ENCODE results near the gene RPUSD1.

Gene RPUSD1

DNA sequence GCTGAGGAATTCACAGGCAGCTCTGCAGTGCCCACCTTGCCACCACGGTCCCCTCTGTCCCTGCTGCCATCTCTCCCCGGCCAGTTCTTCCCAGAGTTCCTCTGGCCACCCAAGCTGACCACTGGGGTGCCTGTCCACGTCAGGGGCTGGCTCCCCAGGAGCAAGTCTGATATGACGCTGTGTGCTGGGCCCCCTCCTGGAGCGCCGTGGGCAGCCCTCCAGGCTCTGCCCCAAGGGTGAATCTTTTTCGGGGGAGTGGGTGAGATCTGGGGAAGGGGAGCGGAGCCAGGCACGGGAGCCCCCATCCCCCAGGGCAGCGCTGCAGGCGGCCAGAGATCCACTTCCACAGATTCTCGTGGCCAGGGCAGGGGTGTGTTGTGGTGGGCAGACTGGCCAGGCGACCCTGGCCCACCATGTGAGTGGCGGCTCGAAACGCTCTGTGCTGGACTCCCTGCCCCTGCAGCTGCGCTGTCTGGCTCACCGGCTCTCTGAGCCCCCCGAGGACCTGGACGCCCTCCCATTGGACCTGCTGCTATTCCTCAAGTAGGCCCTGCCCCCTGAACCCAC is 23.9 kb downstream of the RPUSD1 start:
- DNase-seq (ENCODE audit: extremely low read depth, insufficient read length) = no peak
- no peaks in the 10 kb centered on the region for H3K27me3 ChIP-seq (replicated peaks; ENCODE audit: control insufficient read depth, insufficient read depth, low read length)
- no peak overlapping the region for H3K4me3 ChIP-seq (replicated peaks; ENCODE audit: low read depth, low read length)
- no peaks in the 10 kb centered on the region for H3K36me3 ChIP-seq (ENCODE audit: control insufficient read depth, insufficient read depth, low read length)
- TF ChIP-seq, protein P1, sequence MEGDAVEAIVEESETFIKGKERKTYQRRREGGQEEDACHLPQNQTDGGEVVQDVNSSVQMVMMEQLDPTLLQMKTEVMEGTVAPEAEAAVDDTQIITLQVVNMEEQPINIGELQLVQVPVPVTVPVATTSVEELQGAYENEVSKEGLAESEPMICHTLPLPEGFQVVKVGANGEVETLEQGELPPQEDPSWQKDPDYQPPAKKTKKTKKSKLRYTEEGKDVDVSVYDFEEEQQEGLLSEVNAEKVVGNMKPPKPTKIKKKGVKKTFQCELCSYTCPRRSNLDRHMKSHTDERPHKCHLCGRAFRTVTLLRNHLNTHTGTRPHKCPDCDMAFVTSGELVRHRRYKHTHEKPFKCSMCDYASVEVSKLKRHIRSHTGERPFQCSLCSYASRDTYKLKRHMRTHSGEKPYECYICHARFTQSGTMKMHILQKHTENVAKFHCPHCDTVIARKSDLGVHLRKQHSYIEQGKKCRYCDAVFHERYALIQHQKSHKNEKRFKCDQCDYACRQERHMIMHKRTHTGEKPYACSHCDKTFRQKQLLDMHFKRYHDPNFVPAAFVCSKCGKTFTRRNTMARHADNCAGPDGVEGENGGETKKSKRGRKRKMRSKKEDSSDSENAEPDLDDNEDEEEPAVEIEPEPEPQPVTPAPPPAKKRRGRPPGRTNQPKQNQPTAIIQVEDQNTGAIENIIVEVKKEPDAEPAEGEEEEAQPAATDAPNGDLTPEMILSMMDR (IDR thresholded peaks at IDR 0.05; ENCODE audit: insufficient read depth, low read length, poor library complexity, severe bottlenecking) = no peak

DNA sequence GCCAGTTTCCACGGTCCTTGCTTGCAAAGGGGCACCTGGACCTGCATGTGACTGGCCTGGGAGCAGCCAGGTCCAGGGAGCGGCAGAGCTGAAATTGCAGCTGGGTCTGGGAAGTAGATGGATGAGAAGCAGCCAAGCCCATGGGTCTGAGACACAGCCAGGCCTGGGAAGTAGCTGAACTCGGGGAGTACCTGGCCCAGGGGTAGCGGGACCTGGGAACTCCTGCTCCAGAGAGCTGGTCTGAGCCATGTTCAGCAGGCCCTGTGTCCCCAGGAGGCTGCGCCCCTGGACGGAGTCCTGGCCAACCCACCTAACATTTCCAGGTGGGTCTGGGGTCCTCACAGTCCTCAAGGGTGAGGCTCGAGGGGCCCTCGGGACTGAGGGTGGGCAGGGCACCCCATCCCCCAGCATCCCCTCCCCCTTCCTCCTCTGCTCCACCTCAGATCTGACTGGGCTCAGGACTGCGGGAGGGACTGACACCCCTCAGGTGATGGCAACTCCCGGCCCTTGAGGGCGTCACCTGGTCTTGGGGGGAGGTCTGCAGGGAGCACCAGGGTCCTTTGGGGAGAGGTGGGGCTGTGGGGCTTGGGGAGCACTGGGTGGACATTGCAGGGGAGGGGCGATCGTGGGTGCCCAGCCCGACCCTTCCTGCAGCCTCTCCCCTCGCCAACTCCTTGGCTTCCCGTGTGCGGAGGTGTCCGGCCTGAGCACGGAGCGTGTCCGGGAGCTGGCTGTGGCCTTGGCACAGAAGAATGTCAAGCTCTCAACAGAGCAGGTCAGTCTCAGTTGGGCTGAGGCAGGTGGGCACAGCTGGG is 24.6 kb downstream of the RPUSD1 start:
- no peaks in the 10 kb centered on the region for H3K36me3 ChIP-seq (ENCODE audit: control insufficient read depth, insufficient read depth, low read length)
- DNase-seq (ENCODE audit: extremely low read depth, insufficient read length) = no peak
- H3K27me3 ChIP-seq (replicated peaks; ENCODE audit: control insufficient read depth, insufficient read depth, low read length) = no peaks in the 10 kb centered on the region
- no peak overlapping the region for H3K4me3 ChIP-seq (replicated peaks; ENCODE audit: low read depth, low read length)
- TF ChIP-seq, protein P1 (IDR thresholded peaks at IDR 0.05; ENCODE audit: insufficient read depth, low read length, poor library complexity, severe bottlenecking) = no peak

DNA sequence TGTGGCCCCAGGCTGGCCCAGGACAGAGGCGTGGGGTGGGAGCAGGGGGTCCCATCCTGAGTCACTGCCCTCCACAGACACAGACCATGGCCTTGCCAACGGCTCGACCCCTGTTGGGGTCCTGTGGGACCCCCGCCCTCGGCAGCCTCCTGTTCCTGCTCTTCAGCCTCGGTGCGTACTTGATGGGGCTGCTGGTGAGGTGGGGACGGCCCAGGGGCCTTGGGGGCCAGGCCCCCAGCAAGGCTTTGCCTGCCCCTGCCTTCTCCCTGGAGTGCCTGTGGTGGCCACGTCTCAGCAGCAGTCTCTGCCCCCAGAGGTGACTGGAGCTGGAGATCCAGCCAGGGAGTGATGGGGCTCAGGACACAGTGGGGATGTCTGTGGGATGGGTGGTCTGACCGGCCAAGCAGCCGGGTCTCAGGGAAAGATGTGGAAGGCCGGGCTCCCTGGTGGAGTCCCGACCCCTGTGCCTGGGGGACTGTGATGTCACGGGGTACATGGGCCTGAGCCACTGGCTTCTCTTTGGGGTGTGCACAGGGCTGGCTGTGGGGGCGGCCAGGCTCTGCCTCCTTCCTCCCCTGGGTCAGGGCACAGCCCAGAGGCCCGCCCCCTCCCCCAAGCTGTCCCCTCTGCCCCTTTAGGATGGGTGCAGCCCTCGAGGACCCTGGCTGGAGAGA is 25.4 kb downstream of the RPUSD1 start:
- H3K4me3 ChIP-seq (replicated peaks; ENCODE audit: low read depth, low read length) = no peak overlapping the region
- no peak for DNase-seq (ENCODE audit: extremely low read depth, insufficient read length)

DNA sequence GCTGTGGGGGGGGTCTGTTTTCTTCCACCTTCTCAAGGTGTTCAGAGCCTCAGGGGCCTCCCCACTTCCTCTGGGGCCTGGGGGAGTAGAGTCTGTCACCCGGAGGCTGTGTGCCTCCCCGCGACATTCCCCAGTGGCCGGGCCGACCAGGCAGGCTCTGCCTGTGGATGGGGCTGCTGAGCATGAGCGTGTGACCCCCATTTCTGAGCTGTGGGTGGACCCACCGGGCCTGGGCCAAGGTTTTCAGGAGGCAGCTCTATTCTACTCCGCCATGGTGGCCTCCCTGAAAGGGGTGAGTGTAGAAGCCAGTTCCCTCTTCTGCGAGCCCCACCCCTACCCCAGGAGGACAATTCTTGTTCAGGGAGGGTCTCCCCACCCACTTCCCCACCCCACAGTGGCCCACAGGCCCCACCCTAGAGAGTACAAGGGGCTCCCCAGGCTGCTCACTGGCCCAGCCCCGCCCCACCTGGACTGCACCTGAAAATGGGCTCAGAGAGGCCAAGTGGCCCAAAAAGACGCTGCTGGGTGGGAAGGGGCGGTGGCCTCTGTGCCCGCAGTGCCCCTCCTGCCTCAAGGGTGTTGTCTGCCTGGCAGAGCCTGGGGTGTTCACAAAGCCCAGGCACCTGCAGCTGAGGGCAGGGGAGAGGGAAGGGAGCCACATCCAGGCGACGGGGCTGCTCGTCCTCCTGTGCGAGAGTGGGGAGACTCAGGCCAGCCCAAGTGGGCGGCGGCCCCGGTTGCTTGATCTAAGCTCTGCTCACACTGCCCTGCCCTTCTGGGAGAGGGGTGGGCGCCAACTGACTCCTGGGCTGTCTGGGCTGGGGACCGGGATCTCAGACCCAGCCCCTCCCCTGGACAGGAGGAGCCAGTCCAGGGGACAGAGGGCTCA is 26.3 kb downstream of the RPUSD1 start:
- TF ChIP-seq, protein P1 (IDR thresholded peaks at IDR 0.05; ENCODE audit: insufficient read depth, low read length, poor library complexity, severe bottlenecking) = no peak
- H3K4me3 ChIP-seq (replicated peaks; ENCODE audit: low read depth, low read length) = no peak overlapping the region

More for the DNA sequence above, 25.4 kb downstream of the RPUSD1 start:
- TF ChIP-seq, protein P1 (IDR thresholded peaks at IDR 0.05; ENCODE audit: insufficient read depth, low read length, poor library complexity, severe bottlenecking) = no peak
- no peaks in the 10 kb centered on the region for H3K36me3 ChIP-seq (ENCODE audit: control insufficient read depth, insufficient read depth, low read length)
- H3K27me3 ChIP-seq (replicated peaks; ENCODE audit: control insufficient read depth, insufficient read depth, low read length) = no peaks in the 10 kb centered on the region

DNA sequence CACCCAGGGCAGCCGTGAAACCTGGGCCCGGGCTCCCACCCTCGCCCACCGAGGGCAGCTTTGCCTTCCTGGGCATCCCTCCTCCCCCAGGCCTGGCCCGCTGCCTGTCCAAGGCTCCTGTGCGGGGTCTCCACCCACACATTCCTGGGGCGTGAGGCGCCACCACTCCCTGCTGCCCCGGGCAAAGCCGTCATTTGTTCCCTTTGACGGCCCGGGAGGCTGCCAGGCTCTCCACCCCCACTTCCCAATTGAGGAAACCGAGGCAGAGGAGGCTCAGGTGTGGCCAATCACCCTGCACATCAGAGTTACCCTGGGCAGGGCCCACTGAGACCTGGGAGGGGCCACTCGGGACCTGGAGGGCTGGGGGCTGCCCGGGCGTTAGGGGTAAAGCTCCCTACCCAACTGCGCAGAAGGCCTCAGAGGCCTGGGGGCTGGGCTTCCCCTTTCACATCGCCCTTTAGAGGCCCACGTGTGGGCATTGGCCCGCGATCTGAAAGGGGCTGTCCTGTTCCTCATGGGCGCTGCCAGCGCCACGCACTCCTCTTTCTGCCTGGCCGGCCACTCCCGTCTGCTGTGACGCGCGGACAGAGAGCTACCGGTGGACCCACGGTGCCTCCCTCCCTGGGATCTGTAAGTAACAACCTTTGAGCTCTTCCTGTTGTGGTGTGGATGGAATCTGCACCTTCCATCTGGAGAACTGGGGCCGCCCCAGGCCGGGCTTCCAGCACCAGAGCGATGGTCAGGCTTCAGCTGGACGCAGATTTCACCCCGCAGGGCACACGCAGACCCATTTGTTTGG is 27.4 kb downstream of the RPUSD1 start, which contains the start of gene MSLN:
MSLN (plus strand) TSS at position 190 of the 799 bp plus-strand sequence. CDS start 1,947 bp downstream, outside the sequence.
- Histone ChIP-seq H3K36me3 (ENCODE audit: control insufficient read depth, insufficient read depth, low read length) (no peaks in the 10 kb centered on the region), H3K4me3 (replicated peaks; ENCODE audit: low read depth, low read length) (no peak within 1 kb of the TSS), H3K27me3 (replicated peaks; ENCODE audit: control insufficient read depth, insufficient read depth, low read length) (no peaks in the 10 kb centered on the region)
- DNase-seq (ENCODE audit: extremely low read depth, insufficient read length) = no peak
- TF ChIP-seq, protein P1 (IDR thresholded peaks at IDR 0.05; ENCODE audit: insufficient read depth, low read length, poor library complexity, severe bottlenecking) = no peak

More for the DNA sequence above, 26.3 kb downstream of the RPUSD1 start:
- Histone ChIP-seq H3K36me3 (ENCODE audit: control insufficient read depth, insufficient read depth, low read length) (no peaks in the 10 kb centered on the region), H3K27me3 (replicated peaks; ENCODE audit: control insufficient read depth, insufficient read depth, low read length) (no peaks in the 10 kb centered on the region)
- no peak for DNase-seq (ENCODE audit: extremely low read depth, insufficient read length)

All from GM06990 (cell line).